GM19463 (cell line): Measurements from ENCODE around the gene SNX25.
"Not testable (repeated sequence)": the region's sequence is repeated elsewhere in the genome, so short reads cannot be mapped to it uniquely, and the experiment has no call there.

Source experiments
- ATAC-seq: cut with Tn5 transposase; IDR thresholded peaks from one replicate; pipeline ENCODE4 v1.9.1; 2021; ENCODE audit warnings: mild to moderate bottlenecking, moderate library complexity; ENCODE audit not compliant: unreplicated experiment

Gene SNX25

GRCh38 chr4:185209031-185209851 lies at the start of gene SNX25:
SNX25 (plus strand) TSS chr4:185209598; CDS start chr4:185209827, 229 bp downstream.
- ATAC-seq = peak; percentile 73

- peak; percentile 96 for ATAC-seq
These were observed 43.8 kb upstream of the SNX25 start for GRCh38 chr4:185165605-185166063.

GRCh38 chr4:185167234-185167633 lies 42.2 kb upstream of the SNX25 start:
- no peak for ATAC-seq

- peak; percentile 85 for ATAC-seq
These were observed 37.9 kb upstream of the SNX25 start for GRCh38 chr4:185171373-185172071.

- no peak for ATAC-seq
These were observed 29.9 kb upstream of the SNX25 start for GRCh38 chr4:185179488-185179887.

- no peak for ATAC-seq
These were observed 27.2 kb upstream of the SNX25 start for GRCh38 chr4:185182239-185182638.

GRCh38 chr4:185183622-185184281 lies 25.6 kb upstream of the SNX25 start:
- ATAC-seq = no peak

GRCh38 chr4:185186769-185187168 lies 22.6 kb upstream of the SNX25 start:
- ATAC-seq = no peak

- no peak for ATAC-seq
These were observed 19.6 kb upstream of the SNX25 start for GRCh38 chr4:185189606-185190305.

- no peak for ATAC-seq
These were observed 19.0 kb upstream of the SNX25 start for GRCh38 chr4:185190306-185190856.

- ATAC-seq = peak; percentile 87
These were observed 17.3 kb upstream of the SNX25 start for GRCh38 chr4:185192059-185192458.

- ATAC-seq = no peak
These were observed 14.2 kb upstream of the SNX25 start for GRCh38 chr4:185194924-185195888.

GRCh38 chr4:185196437-185196836 lies 13.0 kb upstream of the SNX25 start:
- no peak for ATAC-seq

GRCh38 chr4:185198189-185198588 lies 11.2 kb upstream of the SNX25 start:
- ATAC-seq = not testable (repeated sequence)

- ATAC-seq = no peak
These were observed 7.1 kb upstream of the SNX25 start for GRCh38 chr4:185201977-185202962.

GRCh38 chr4:185202984-185203485 lies 6.4 kb upstream of the SNX25 start:
- ATAC-seq = peak; percentile 4

GRCh38 chr4:185203486-185204237 lies 5.7 kb upstream of the SNX25 start, which contains the start of gene CFAP97:
CFAP97 (minus strand) TSS chr4:185204000; CDS start chr4:185191196, 12,804 bp downstream.
- peak; percentile 79 for ATAC-seq
